ENCODE results near the gene RANBP3L. TPM values are rescaled to one million over a fixed set of nuclear protein-coding genes. Genes with fewer than 3 reads are reported as not detected.

Gene RANBP3L
- total and polyA plus RNA-seq, 9 donors: 0.17 to 3.1 (median 0.94) TPM

DNA sequence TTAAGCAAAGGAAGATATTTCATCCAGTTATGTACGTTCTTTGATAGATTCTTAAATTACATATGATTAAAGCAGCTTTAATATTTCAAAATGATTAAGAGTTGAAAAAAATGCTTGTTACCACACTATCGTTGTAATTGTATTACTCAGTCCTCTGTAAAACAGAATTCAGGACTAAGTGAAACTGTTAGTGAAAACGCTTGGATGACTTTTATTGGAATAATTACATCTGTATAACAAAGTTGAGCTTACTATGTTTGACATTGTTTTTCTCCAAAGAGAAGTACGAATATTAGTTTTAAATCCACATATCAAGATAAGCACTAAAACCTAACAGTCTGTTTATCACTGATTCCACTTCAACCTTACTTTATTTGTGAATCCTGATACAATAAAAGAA, 51.3 kb downstream of the RANBP3L start:
- WGBS, 3 donors: 32 to 42% (median 36%) methylated on average over 4 of the region's 4 CpGs
- no peaks in the 10 kb centered on the region for H3K27me3 ChIP-seq
- intact Hi-C loops (cut with DNase I): no loop called here
- no peak overlapping the region for H3K4me3 ChIP-seq
- TF ChIP-seq EP300 (IDR thresholded peaks at IDR 0.05) (no peak), CTCF (IDR thresholded peaks at IDR 0.05) (no peak), POLR2A (IDR thresholded peaks at IDR 0.05) (no peak)
- no peaks in the 10 kb centered on the region for H3K9me3 ChIP-seq
- H3K36me3 ChIP-seq: no peaks in the 10 kb centered on the region
- H3K27ac ChIP-seq: peak overlapping the region in 1 of 2 donors; percentile 50
- DNase-seq: no peak
- H3K4me1 ChIP-seq (ENCODE audit: insufficient read depth): no peaks in the 10 kb centered on the region

- TF ChIP-seq EP300 (IDR thresholded peaks at IDR 0.05) (no peak), POLR2A (IDR thresholded peaks at IDR 0.05) (no peak), CTCF (IDR thresholded peaks at IDR 0.05) (no peak)
- DNase-seq: no peak
- 92 to 96% (median 93%) methylated on average over 10 of the region's 10 CpGs for WGBS, 3 donors
- peaks cover 5% of the 10 kb centered on the region for H3K4me1 ChIP-seq (ENCODE audit: insufficient read depth)
- no peaks in the 10 kb centered on the region for H3K36me3 ChIP-seq
- H3K9me3 ChIP-seq: no peaks in the 10 kb centered on the region
- no peaks in the 10 kb centered on the region for H3K27me3 ChIP-seq
- no peak overlapping the region for H3K4me3 ChIP-seq
- intact Hi-C loops (cut with DNase I): loop anchor here in 3 of 4 donors (10.0 kb wide), 2 partner anchors 59 to 149 kb away; partner anchors contain the start of gene RANBP3L (in 2 of the 3)
- no peak overlapping the region for H3K27ac ChIP-seq
Measured at GRCh38 chr5:36246036-36246800, 55.5 kb downstream of the RANBP3L start.

DNA sequence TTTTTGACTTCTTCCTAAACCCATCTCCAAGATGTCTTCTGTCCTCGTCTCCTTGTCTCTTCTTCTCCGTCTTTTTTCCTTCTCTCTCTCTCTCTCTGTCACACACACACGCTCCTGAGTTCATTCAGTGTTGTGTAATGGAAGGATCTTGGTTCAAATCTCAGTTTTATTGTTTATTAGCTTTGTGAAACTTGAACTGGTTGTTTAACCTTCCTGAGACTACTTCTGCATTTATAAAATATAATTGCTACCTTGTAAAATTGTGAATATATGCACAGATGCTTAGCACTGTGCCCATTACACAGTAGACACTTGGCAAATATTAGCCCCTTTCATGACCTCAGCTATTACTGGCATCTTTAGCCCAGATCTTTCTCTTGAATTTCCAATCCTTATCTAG, 57.6 kb downstream of the RANBP3L start:
- intact Hi-C loops (cut with DNase I): loop anchor here in 3 of 4 donors (10.0 kb wide), 2 partner anchors 61 to 151 kb away; partner anchors contain the start of gene RANBP3L (in 2 of the 3)
- WGBS, 3 donors: 89 to 94% (median 91%) methylated on average over 3 of the region's 3 CpGs
- no peaks in the 10 kb centered on the region for H3K9me3 ChIP-seq
- no peaks in the 10 kb centered on the region for H3K36me3 ChIP-seq
- no peaks in the 10 kb centered on the region for H3K27me3 ChIP-seq
- H3K4me1 ChIP-seq (ENCODE audit: insufficient read depth): peaks cover 9% of the 10 kb centered on the region
- TF ChIP-seq CTCF (IDR thresholded peaks at IDR 0.05) (no peak), POLR2A (IDR thresholded peaks at IDR 0.05) (no peak), EP300 (IDR thresholded peaks at IDR 0.05) (no peak)
- H3K4me3 ChIP-seq: no peak overlapping the region
- no peak for DNase-seq
- H3K27ac ChIP-seq: no peak overlapping the region

DNA sequence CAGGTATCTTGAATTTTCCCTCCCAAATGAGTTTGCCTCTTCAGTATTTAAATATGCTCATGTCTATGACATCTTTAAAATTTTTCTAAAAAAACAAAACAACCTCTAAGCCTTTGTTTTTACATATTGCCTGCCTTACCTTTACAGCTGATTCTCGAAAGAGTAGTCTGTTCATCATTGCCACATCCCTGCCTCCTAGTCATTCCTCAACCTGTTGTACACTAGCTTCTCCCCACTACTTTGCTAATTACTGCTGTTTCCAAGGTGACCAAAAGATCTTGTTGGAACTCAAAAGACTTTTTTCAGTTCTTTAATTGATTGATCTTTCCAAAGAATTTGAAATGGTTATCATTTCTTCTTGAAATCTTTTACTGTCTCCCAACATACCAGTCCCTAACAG, 58.0 kb downstream of the RANBP3L start:
- 83 to 96% (median 89%) methylated on average over 1 of the region's 1 CpG for WGBS, 3 donors
- Histone ChIP-seq H3K4me1 (ENCODE audit: insufficient read depth) (peaks cover 9% of the 10 kb centered on the region), H3K36me3 (no peaks in the 10 kb centered on the region), H3K4me3 (no peak overlapping the region), H3K9me3 (no peaks in the 10 kb centered on the region), H3K27me3 (no peaks in the 10 kb centered on the region), H3K27ac (no peak overlapping the region)
- intact Hi-C loops (cut with DNase I): loop anchor here in 3 of 4 donors (10.0 kb wide), 2 partner anchors 61 to 151 kb away; partner anchors contain the start of gene RANBP3L (in 2 of the 3)
- no peak for TF ChIP-seq POLR2A (IDR thresholded peaks at IDR 0.05)
- TF ChIP-seq EP300 (IDR thresholded peaks at IDR 0.05): no peak
- TF ChIP-seq CTCF (IDR thresholded peaks at IDR 0.05): no peak
- DNase-seq: no peak
